Esophagus muscularis mucosa (tissue), 4 donors: Measurements from ENCODE around the gene STAU1. TPM values are rescaled to one million over a fixed set of nuclear protein-coding genes. Genes with fewer than 3 reads are reported as not detected.
"Not testable (repeated sequence)": the region's sequence is repeated elsewhere in the genome, so short reads cannot be mapped to it uniquely, and the experiment has no call there.

ENCODE experiments used
- DNase-seq: peaks from one replicate; pipeline ENCODE4 v3.0.0-alpha.2; 2017; ENCODE audit errors: extremely low spot score
- H3K27ac ChIP-seq, 4 donors: fragments of 200-600 bp; sonication (generic); replicated peaks in 1 of 4; 1 replicate in 3 of 4; 2 replicates in 1 of 4; pipeline ENCODE4 v1.5.1; 2016 to 2019; ENCODE audit warnings: mild to moderate bottlenecking in 1 of 4
- H3K27me3 ChIP-seq, 4 donors: fragments of 200-600 bp; sonication (generic); one replicate each; pipeline versions ENCODE4 v1.5.1 to v1.6.0; 2016 to 2019
- H3K36me3 ChIP-seq, 4 donors: fragments of 200-600 bp; sonication (generic); one replicate each; pipeline ENCODE4 v1.5.1; 2016 to 2019
- H3K4me1 ChIP-seq, 4 donors: fragments of 200-600 bp; sonication (generic); one replicate each; pipeline ENCODE4 v1.5.1; 2016 to 2019
- H3K4me3 ChIP-seq, 4 donors: fragments of 200-600 bp; sonication (generic); 1 replicate in 2 of 4; 2 replicates in 2 of 4; pipeline ENCODE4 v1.5.1; 2016 to 2019; ENCODE audit warnings: mild to moderate bottlenecking in 4 of 4, moderate library complexity in 1 of 4
- H3K9me3 ChIP-seq, 4 donors: fragments of 200-600 bp; sonication (generic); 1 replicate in 3 of 4; 2 replicates in 1 of 4; pipeline ENCODE4 v1.5.1; 2016 to 2019
- CTCF ChIP-seq, 3 experiments: fragments of 200-600 bp in 2 of 3; fragments of 450-650 bp in 1 of 3; sonication (generic) in 2 of 3; IDR thresholded peaks; one replicate each; pipeline ENCODE4 v1.5.1; 2017 to 2019; ENCODE audit warnings: antibody characterized with exemption in 3 of 3, mild to moderate bottlenecking in 2 of 3, moderate library complexity in 1 of 3
- EP300 ChIP-seq: sonication (generic); formaldehyde crosslinking; IDR thresholded peaks from one replicate; pipeline ENCODE4 v1.6.1; 2017; ENCODE audit warnings: antibody characterized with exemption
- POLR2A ChIP-seq: fragments of 450-650 bp; IDR thresholded peaks from one replicate; pipeline ENCODE4 v1.6.1; 2017; ENCODE audit warnings: antibody characterized with exemption, moderate library complexity, mild to moderate bottlenecking, low read depth
- POLR2AphosphoS5 ChIP-seq, 2 donors: sonication (generic); formaldehyde crosslinking; IDR thresholded peaks; one replicate each; pipeline ENCODE4 v1.6.1; 2017; ENCODE audit warnings: antibody characterized with exemption in 2 of 2
- WGBS: methylation state at CpG from one replicate; pipeline ENCODE4 v1.1.5; 2018; 5-methylcytosine and 5-hydroxymethylcytosine counted together
- intact Hi-C: fragments of 100-400 bp; cut with DNase I; formaldehyde crosslinking; loops from one replicate; pipeline ENCODE4 v1.15.1; 2023
- total RNA-seq, 4 donors: library from RNA; depleted of rRNA; stranded (reverse); fragments of >200 nt; gene quantifications; one replicate each; pipeline versions ENCODE4 v1.1.0 to v1.2.1, GENCODE V29; 2016

The STAU1 gene
- total RNA-seq, 4 donors from 2014 or later = 103 to 118 (median 115) TPM

GRCh38 chr20:49210101-49210756 lies 22.1 kb upstream of the STAU1 start:
- DNase-seq = no peak
- H3K36me3 ChIP-seq = no peaks in the 10 kb centered on the region
- H3K4me1 ChIP-seq = no peaks in the 10 kb centered on the region
- TF ChIP-seq EP300 (no peak), POLR2AphosphoS5 (IDR thresholded peaks at IDR 0.05) (no peak), CTCF (IDR thresholded peaks at IDR 0.05) (no peak), POLR2A (no peak)
- intact Hi-C loops = no loop called here
- WGBS = 93% methylated on average over 1 of the region's 1 CpG
- peaks cover 5 to 14% (median 10%) of the 10 kb centered on the region in 4 donors for H3K9me3 ChIP-seq
- no peak overlapping the region for H3K4me3 ChIP-seq
- no peak overlapping the region for H3K27ac ChIP-seq
- H3K27me3 ChIP-seq = no peaks in the 10 kb centered on the region

- no peaks in the 10 kb centered on the region for H3K4me1 ChIP-seq
- H3K9me3 ChIP-seq = peaks cover 5 to 14% (median 10%) of the 10 kb centered on the region in 4 donors
- TF ChIP-seq POLR2AphosphoS5 (IDR thresholded peaks at IDR 0.05) (no peak), CTCF (IDR thresholded peaks at IDR 0.05) (no peak), POLR2A (no peak), EP300 (no peak)
- no peak overlapping the region for H3K27ac ChIP-seq
- WGBS = 94% methylated on average over 6 of the region's 6 CpGs
- no peak for DNase-seq
- H3K4me3 ChIP-seq = no peak overlapping the region
- H3K27me3 ChIP-seq = no peaks in the 10 kb centered on the region
- intact Hi-C loops = no loop called here
- H3K36me3 ChIP-seq = no peaks in the 10 kb centered on the region
These were observed 18.9 kb upstream of the STAU1 start for GRCh38 chr20:49207076-49207475.

- Histone ChIP-seq H3K4me1 (no peaks in the 10 kb centered on the region), H3K27ac (no peak overlapping the region), H3K36me3 (no peaks in the 10 kb centered on the region), H3K4me3 (no peak overlapping the region), H3K27me3 (no peaks in the 10 kb centered on the region), H3K9me3 (no peaks in the 10 kb centered on the region)
- intact Hi-C loops = no loop called here
- TF ChIP-seq CTCF (IDR thresholded peaks at IDR 0.05) (no peak), EP300 (no peak)
- 56% methylated on average over 9 of the region's 9 CpGs for WGBS
- no peak for DNase-seq
These were observed 15.6 kb upstream of the STAU1 start for GRCh38 chr20:49203746-49204145.

- no peaks in the 10 kb centered on the region for H3K4me1 ChIP-seq
- DNase-seq = no peak
- no peaks in the 10 kb centered on the region for H3K27me3 ChIP-seq
- no peaks in the 10 kb centered on the region for H3K9me3 ChIP-seq
- no peak overlapping the region for H3K27ac ChIP-seq
- WGBS = 91% methylated on average over 7 of the region's 7 CpGs
- intact Hi-C loops = no loop called here
- H3K36me3 ChIP-seq = no peaks in the 10 kb centered on the region
- no peak overlapping the region for H3K4me3 ChIP-seq
- TF ChIP-seq EP300 = no peak
- TF ChIP-seq POLR2AphosphoS5 (IDR thresholded peaks at IDR 0.05) = no peak
- TF ChIP-seq CTCF (IDR thresholded peaks at IDR 0.05) = no peak
- no peak for TF ChIP-seq POLR2A
These were observed 14.9 kb upstream of the STAU1 start for GRCh38 chr20:49203011-49203410.

- Histone ChIP-seq H3K4me1 (no peaks in the 10 kb centered on the region), H3K36me3 (no peaks in the 10 kb centered on the region), H3K27ac (no peak overlapping the region), H3K9me3 (no peaks in the 10 kb centered on the region), H3K4me3 (no peak overlapping the region), H3K27me3 (no peaks in the 10 kb centered on the region)
- WGBS = 92% methylated on average over 4 of the region's 4 CpGs
- intact Hi-C loops = no loop called here
- TF ChIP-seq CTCF (IDR thresholded peaks at IDR 0.05) (no peak), EP300 (no peak), POLR2AphosphoS5 (IDR thresholded peaks at IDR 0.05) (no peak), POLR2A (no peak)
- DNase-seq = no peak
These were observed 11.7 kb upstream of the STAU1 start for GRCh38 chr20:49199729-49200293.

- WGBS = 86% methylated on average over 11 of the region's 11 CpGs
- H3K4me1 ChIP-seq, H3K27me3 ChIP-seq, intact Hi-C loops, H3K27ac ChIP-seq, H3K36me3 ChIP-seq, DNase-seq, H3K9me3 ChIP-seq, H3K4me3 ChIP-seq: not testable (repeated sequence)
These were observed 4.9 kb upstream of the STAU1 start for GRCh38 chr20:49192944-49193518.
